Choroid plexus epithelial cell (primary cell): ENCODE results near the gene ERVV-1.
A peak's percentile ranks its signal among the peaks of the same experiment; 100 is the strongest.

Experiments
- DNase-seq: peaks from one replicate; pipeline ENCODE4 v3.0.0-alpha.2; 2010; ENCODE audit warnings: low read depth
- H3K4me3 ChIP-seq: 2 replicates; pipeline ENCODE4 v1.5.1; 2011; ENCODE audit warnings: low read depth, mild to moderate bottlenecking, control low read depth, low read length, moderate library complexity
- TF ChIP-seq, protein P1 (sequence below): conservative IDR thresholded peaks from 2 replicates; pipeline ENCODE4 v1.5.1; 2011; ENCODE audit warnings: low read depth, mild to moderate bottlenecking, control low read depth, inconsistent platforms, low read length, moderate library complexity

Gene ERVV-1

GRCh38 chr19:52991484-52991883 is 22.2 kb upstream of the ERVV-1 start:
- TF ChIP-seq, protein P1, sequence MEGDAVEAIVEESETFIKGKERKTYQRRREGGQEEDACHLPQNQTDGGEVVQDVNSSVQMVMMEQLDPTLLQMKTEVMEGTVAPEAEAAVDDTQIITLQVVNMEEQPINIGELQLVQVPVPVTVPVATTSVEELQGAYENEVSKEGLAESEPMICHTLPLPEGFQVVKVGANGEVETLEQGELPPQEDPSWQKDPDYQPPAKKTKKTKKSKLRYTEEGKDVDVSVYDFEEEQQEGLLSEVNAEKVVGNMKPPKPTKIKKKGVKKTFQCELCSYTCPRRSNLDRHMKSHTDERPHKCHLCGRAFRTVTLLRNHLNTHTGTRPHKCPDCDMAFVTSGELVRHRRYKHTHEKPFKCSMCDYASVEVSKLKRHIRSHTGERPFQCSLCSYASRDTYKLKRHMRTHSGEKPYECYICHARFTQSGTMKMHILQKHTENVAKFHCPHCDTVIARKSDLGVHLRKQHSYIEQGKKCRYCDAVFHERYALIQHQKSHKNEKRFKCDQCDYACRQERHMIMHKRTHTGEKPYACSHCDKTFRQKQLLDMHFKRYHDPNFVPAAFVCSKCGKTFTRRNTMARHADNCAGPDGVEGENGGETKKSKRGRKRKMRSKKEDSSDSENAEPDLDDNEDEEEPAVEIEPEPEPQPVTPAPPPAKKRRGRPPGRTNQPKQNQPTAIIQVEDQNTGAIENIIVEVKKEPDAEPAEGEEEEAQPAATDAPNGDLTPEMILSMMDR = no peak
- H3K4me3 ChIP-seq = no peak overlapping the region
- peak; percentile 33 for DNase-seq

- DNase-seq = peak; percentile 19
Observed at GRCh38 chr19:52992109-52993004, 21.4 kb upstream of the ERVV-1 start.

DNA sequence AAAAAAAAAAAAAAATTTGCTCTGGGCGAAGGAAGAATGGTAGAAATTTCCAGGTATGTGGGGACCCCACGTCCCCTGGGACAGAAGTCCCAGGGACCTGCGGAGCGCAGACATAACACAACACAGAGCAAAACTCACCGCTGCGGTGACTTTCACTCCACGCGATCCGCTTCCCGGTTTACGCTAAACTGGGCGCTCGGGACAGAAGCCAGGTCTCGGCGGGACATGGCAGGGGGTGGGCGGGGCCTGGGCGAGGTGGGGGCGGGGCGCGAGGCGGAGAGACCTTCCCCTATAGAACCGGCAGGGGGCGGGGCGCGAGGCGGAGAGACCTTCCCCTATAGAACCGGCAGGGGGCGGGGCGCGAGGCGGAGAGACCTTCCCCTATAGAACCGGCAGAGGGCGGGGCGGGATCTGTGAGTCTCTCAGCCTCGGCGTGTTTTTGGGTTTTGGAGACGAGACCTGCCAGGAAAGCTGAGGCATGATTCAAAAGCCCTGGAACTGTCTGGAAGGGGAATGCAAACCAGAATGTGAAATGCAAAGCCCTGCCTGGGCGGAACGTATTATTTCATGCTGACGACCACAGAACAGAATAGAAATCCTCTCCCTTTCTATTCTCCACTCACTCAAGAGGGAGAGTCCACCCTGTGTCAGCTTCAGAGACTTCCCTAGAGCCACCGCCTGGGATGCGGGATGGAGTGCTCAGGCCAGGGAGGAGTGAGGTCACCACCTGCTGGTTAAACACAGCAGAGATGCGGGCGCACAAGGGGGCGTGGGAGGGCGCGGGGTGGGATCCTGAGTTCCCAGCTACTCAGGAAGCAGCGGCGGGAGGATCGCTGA is 20.2 kb upstream of the ERVV-1 start:
- H3K4me3 ChIP-seq = peak overlapping the region; percentile 67
- TF ChIP-seq, protein P1 = peak; percentile 59
- peak; percentile 87 for DNase-seq

More at GRCh38 chr19:52992109-52993004, 21.4 kb upstream of the ERVV-1 start:
- peak overlapping the region; percentile 67 for H3K4me3 ChIP-seq
- TF ChIP-seq, protein P1 = no peak

GRCh38 chr19:52995711-52996110 is 18.0 kb upstream of the ERVV-1 start:
- TF ChIP-seq, protein P1 = no peak
- no peak overlapping the region for H3K4me3 ChIP-seq
- DNase-seq = no peak

DNA sequence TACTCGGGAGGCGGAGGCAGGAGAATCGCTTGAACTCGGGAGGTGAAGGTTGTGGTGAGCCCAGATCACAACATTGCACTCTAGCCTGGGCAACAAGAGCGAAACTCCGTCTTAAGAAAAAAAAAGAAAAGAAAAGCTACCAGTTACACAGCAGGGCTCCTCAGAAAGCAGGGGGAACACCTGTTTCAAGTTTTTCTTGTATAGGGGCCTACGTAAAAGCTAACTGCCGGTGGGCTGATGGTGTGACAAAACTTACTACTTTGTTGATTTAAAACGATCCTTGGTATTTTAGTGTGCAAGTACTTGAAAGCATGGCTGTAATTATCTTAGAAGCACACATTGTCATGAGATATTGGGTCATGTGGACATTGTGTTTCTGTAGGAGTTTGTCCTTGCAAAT is 15.7 kb upstream of the ERVV-1 start:
- H3K4me3 ChIP-seq = no peak overlapping the region
- TF ChIP-seq, protein P1 = no peak
- DNase-seq = no peak

GRCh38 chr19:53002479-53002878 is 11.2 kb upstream of the ERVV-1 start:
- TF ChIP-seq, protein P1 = no peak
- DNase-seq = no peak
- H3K4me3 ChIP-seq = no peak overlapping the region
